Left ventricle myocardium inferior (tissue), 1 donor: ENCODE data around the gene FAM217A. TPM values are rescaled to one million over a fixed set of nuclear protein-coding genes. Genes with fewer than 3 reads are reported as not detected.
A peak's percentile ranks its signal among the peaks of the same experiment; 100 is the strongest.

ENCODE experiments used
- DNase-seq: peaks from one replicate; pipeline ENCODE4 v3.0.0-alpha.2; 2020
- H3K27ac ChIP-seq: fragments of 200-600 bp; replicated peaks from 2 replicates; pipeline ENCODE4 v1.8.0; 2021
- H3K27me3 ChIP-seq: fragments of 200-600 bp; 2 replicates; pipeline ENCODE4 v1.8.0; 2021; ENCODE audit warnings: low read depth
- H3K36me3 ChIP-seq: fragments of 200-600 bp; 2 replicates; pipeline ENCODE4 v1.8.0; 2021
- H3K4me1 ChIP-seq: fragments of 200-600 bp; 2 replicates; pipeline ENCODE4 v1.8.0; 2021
- H3K4me3 ChIP-seq: fragments of 200-600 bp; 2 replicates; pipeline ENCODE4 v1.8.0; 2021; ENCODE audit warnings: mild to moderate bottlenecking, moderate library complexity
- H3K9me3 ChIP-seq: fragments of 200-600 bp; replicated peaks from 2 replicates; pipeline ENCODE4 v1.8.0; 2021
- intact Hi-C: fragments of 100-400 bp; cut with micrococcal nuclease; formaldehyde crosslinking; loops from one replicate; pipeline ENCODE4 v1.11.0; 2022
- long read RNA-seq: library from polyadenylated mRNA; unstranded; transcript quantifications from one replicate; pipeline ENCODE4 v2.0.0, GENCODE V29; 2021
- total RNA-seq: library from RNA; stranded (reverse); fragmentation: NEBNext Ultra II Directional; extraction: Animal tissue kit (Norgen Biotek cat#: 25700); gene quantifications from one replicate; pipeline ENCODE4 v1.2.1, GENCODE V29; 2021
- TF ChIP-seq, protein P1 (sequence below): fragments of 200-600 bp; IDR thresholded peaks from 2 replicates; pipeline ENCODE4 v1.8.0; 2021; ENCODE audit warnings: antibody characterized with exemption, mild to moderate bottlenecking, borderline replicate concordance
- donor health status: DM: no; HTN: yes; CAD: no; lungs with severe emphysema.

FAM217A gene, protein sequence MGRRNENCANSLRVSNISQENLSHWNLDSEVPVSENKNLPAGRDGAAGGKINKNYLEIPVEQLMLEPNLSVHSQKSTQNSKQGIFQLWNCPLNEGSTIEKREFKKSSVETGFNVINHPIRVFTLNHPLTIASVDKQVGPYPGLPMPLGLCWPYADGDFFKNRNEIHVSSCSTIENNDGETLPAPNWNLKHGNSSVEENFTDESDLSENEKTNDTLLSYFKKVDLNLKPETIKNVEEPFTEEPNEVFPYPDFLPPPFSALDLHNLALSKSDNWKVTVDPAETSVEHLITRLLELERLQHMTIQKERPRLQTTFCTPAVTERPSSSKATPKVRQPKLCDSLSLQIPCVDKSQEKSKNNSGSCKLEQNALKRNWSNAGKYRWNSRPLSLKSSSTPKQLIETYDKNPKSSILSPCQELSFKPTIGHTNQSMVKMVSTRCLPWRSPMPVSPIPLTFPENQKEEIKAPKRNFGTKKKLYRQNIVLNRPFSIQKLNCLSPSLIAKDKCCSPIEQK
- not detected for total RNA-seq
- long read RNA-seq: 0 reads

DNA sequence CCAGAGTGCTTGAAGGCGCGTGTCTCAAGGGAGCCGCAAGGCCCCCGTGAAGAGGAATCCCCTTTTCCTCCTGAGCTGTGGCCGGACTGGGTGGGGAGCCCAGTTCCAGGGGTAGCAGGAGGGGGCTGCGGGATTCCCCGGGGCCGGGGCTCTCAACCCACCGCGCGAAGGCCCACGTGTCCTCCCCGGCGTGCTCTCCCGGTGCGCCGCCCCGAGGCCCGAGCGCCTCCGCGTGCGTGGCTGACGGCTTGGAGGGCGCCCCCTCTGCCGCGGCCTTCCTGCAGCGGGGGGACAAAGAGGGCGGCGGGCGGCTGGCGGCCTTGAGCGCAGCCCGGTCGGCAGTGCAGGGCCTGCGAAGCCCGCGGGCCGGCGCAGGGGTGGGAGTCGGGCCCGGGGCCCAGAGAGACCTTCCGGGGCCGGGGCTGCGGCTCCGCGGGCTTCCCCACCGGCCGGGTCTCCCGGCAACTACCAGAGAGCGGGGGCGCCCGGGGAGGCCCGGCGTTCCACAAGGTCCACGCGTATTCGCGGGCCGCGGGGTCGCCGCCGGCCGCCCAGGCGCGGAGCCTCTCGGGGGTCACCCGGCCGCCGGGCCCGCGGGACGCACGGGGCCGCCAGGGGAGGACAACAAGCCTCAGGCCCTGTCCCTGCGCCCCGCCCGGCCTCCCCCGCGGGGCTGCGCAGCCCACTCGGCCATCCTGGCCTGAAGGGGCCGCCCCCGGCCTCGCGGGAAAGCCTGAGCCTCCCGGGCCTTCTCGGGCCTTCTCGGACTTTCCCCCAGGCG lies at the start of gene FAM217A:
FAM217A (minus strand) TSS at position 447 of the 781 bp plus-strand sequence. CDS start 1,723 bp downstream, outside the sequence.
- Histone ChIP-seq H3K4me1 (no peaks in the 10 kb centered on the region), H3K4me3 (no peak within 1 kb of the TSS), H3K27me3 (peaks cover 38% of the 10 kb centered on the region), H3K27ac (no peak within 1 kb of the TSS), H3K9me3 (no peaks in the 10 kb centered on the region), H3K36me3 (no peaks in the 10 kb centered on the region)
- intact Hi-C loops: no loop called here
- DNase-seq: no peak
- TF ChIP-seq, protein P1, sequence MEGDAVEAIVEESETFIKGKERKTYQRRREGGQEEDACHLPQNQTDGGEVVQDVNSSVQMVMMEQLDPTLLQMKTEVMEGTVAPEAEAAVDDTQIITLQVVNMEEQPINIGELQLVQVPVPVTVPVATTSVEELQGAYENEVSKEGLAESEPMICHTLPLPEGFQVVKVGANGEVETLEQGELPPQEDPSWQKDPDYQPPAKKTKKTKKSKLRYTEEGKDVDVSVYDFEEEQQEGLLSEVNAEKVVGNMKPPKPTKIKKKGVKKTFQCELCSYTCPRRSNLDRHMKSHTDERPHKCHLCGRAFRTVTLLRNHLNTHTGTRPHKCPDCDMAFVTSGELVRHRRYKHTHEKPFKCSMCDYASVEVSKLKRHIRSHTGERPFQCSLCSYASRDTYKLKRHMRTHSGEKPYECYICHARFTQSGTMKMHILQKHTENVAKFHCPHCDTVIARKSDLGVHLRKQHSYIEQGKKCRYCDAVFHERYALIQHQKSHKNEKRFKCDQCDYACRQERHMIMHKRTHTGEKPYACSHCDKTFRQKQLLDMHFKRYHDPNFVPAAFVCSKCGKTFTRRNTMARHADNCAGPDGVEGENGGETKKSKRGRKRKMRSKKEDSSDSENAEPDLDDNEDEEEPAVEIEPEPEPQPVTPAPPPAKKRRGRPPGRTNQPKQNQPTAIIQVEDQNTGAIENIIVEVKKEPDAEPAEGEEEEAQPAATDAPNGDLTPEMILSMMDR: no peak

DNA sequence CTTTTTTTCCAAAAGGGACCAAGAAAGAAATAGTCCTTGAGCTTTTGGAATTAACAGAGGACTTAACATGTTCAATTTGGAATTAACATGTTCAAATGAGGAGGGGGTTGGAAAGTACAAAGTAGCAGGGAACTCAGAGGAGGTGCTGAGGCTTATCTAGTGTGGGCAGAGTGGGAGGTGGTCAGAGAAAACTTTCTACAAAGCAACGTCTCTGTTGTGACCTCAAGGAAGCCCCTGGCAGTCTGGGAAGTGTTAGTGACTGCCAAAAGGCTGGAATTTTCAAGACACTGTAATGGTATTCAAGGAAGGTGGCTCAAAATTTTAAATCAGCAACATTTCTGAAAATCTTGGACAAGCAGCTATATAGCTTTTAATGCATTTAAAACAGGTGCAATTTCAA lies 49.1 kb upstream of the FAM217A start:
- Histone ChIP-seq H3K9me3 (no peaks in the 10 kb centered on the region), H3K36me3 (peaks cover 94% of the 10 kb centered on the region), H3K4me3 (no peak overlapping the region), H3K27ac (no peak overlapping the region), H3K27me3 (no peaks in the 10 kb centered on the region), H3K4me1 (peaks cover 11% of the 10 kb centered on the region)
- TF ChIP-seq, protein P1: no peak
- intact Hi-C loops: loop anchor here (10.0 kb wide), 1 partner anchor 63 kb away; no protein-coding TSS in a partner anchor
- DNase-seq: no peak

DNA sequence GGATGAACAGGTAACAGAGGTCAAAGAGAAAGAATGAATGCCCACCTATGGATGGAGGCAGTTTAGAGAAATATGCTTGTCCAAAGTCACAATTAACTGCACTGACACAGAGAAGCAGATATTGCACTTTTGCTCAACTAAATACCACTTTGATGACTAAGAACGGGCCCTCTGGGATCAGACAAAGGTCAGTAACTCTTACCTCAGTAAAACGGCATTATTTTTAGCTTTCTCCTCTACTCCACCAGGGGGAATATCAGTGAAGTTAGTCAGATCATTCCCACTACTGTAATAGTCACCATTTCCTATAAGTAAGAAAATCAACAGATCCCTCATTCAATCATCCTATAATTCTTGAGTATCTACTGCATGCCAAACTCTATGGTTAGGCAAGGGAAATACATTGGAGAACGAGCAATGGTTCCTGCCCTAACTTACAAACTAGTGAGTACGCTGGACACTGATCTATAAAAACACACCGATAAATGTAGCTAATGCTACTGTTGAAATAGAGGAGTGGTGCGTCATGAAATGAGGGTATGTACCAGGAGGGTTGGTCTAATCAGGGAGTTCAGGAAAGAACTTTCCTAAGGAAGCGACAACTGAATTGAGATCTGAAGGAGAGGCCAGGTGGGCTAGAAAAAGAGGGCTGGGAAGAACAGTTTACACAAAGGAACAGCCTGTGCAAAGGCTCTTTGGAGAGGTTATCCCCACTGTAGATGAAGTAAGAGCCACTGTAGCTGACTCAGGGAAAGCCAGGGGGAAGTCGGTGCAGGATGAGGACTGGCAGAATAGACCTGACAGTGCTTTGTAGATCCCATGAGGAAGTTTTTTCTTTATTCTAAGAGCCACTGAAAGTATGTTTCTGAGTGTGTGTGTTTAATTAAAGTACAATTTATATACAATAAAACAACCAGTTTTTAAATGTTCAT lies 47.3 kb upstream of the FAM217A start:
- H3K4me3 ChIP-seq: no peak overlapping the region
- H3K27me3 ChIP-seq: no peaks in the 10 kb centered on the region
- intact Hi-C loops: loop anchor here (10.0 kb wide), 1 partner anchor 61 kb away; no protein-coding TSS in a partner anchor
- peaks cover 95% of the 10 kb centered on the region for H3K36me3 ChIP-seq
- no peak overlapping the region for H3K27ac ChIP-seq
- peaks cover 8% of the 10 kb centered on the region for H3K4me1 ChIP-seq
- H3K9me3 ChIP-seq: no peaks in the 10 kb centered on the region
- TF ChIP-seq, protein P1: peak; percentile 34
- no peak for DNase-seq

DNA sequence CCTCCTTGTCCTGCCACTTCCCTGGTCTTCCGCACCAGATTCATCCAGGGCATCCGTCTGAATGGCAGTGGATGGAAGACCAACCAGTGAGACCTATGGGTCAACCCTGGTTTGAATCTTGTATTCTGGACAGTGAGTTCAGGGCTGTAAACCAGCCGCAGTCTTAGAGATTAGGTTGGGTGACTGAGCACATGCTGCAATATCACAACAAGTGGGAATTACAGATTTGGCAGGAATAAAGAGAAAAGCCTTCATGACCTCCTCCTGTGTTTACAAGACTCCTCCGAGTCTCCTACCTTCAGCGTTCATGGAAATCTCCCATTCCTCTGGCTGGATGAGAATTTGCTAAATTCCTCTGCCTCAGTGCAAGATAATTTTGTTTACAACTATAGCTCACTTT lies 46.6 kb upstream of the FAM217A start:
- no peak overlapping the region for H3K4me3 ChIP-seq
- no peaks in the 10 kb centered on the region for H3K9me3 ChIP-seq
- DNase-seq: no peak
- TF ChIP-seq, protein P1: no peak
- H3K27me3 ChIP-seq: no peaks in the 10 kb centered on the region
- intact Hi-C loops: loop anchor here (10.0 kb wide), 1 partner anchor 61 kb away; no protein-coding TSS in a partner anchor
- peaks cover 99% of the 10 kb centered on the region for H3K36me3 ChIP-seq
- H3K27ac ChIP-seq: no peak overlapping the region
- H3K4me1 ChIP-seq: peaks cover 8% of the 10 kb centered on the region

DNA sequence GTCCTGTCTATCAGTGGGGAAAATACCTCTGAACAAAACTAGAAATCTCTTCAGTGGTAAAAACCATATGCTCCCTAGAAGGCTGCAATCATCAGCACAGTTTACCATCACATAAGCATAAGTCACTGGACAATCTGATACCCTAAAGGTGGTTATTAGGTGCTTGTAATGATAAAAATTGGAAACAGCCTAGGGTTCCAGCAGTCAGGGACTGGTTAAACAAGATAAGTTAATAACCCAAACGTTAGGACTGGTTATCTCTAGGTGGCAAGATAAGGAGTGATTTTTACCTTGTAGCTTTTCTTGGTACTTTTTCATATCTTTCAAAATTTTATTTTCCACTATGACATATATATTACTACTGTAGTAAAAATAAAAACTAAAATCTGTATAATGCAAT lies 45.4 kb upstream of the FAM217A start:
- no peak overlapping the region for H3K4me3 ChIP-seq
- no peak overlapping the region for H3K27ac ChIP-seq
- H3K4me1 ChIP-seq: peaks cover 8% of the 10 kb centered on the region
- intact Hi-C loops: loop anchor here (10.0 kb wide), 1 partner anchor 60 kb away; no protein-coding TSS in a partner anchor
- H3K27me3 ChIP-seq: no peaks in the 10 kb centered on the region
- DNase-seq: no peak
- TF ChIP-seq, protein P1: no peak
- no peaks in the 10 kb centered on the region for H3K9me3 ChIP-seq
- peaks cover 99% of the 10 kb centered on the region for H3K36me3 ChIP-seq
